GM21447 (cell line): ENCODE results near the gene GGN.
A peak's percentile ranks its signal among the peaks of the same experiment; 100 is the strongest.
"Not testable (repeated sequence)": the region's sequence is repeated elsewhere in the genome, so short reads cannot be mapped to it uniquely, and the experiment has no call there.

Source experiments
- ATAC-seq: cut with Tn5 transposase; IDR thresholded peaks from one replicate; pipeline ENCODE4 v1.9.1; 2021; ENCODE audit not compliant: unreplicated experiment

GGN gene

GRCh38 chr19:38412491-38412890 lies 24.7 kb upstream of the GGN start:
- no peak for ATAC-seq

GRCh38 chr19:38411898-38412297 lies 24.1 kb upstream of the GGN start:
- not testable (repeated sequence) for ATAC-seq

- no peak for ATAC-seq
Observed at GRCh38 chr19:38411041-38411712, 23.3 kb upstream of the GGN start.

GRCh38 chr19:38410407-38410806 lies 22.6 kb upstream of the GGN start:
- not testable (repeated sequence) for ATAC-seq

GRCh38 chr19:38409631-38410133 lies 21.8 kb upstream of the GGN start:
- no peak for ATAC-seq

GRCh38 chr19:38405276-38405675 lies 17.4 kb upstream of the GGN start:
- ATAC-seq, result no peak

GRCh38 chr19:38404858-38405257 lies 17.0 kb upstream of the GGN start:
- no peak for ATAC-seq

- peak; percentile 86 for ATAC-seq
Observed at GRCh38 chr19:38402967-38403674, 15.3 kb upstream of the GGN start, which contains the start of gene FAM98C. FAM98C (plus strand) TSS chr19:38403093; CDS start chr19:38403154, 61 bp downstream.

GRCh38 chr19:38402623-38402966 lies 14.8 kb upstream of the GGN start:
- no peak for ATAC-seq

- ATAC-seq, result no peak
Observed at GRCh38 chr19:38401148-38401547, 13.3 kb upstream of the GGN start.

- no peak for ATAC-seq
Observed at GRCh38 chr19:38400361-38400760, 12.5 kb upstream of the GGN start.

GRCh38 chr19:38399537-38399936 lies 11.7 kb upstream of the GGN start:
- no peak for ATAC-seq

- ATAC-seq, result no peak
Observed at GRCh38 chr19:38399081-38399480, 11.2 kb upstream of the GGN start.

- no peak for ATAC-seq
Observed at GRCh38 chr19:38395381-38396114, 7.7 kb upstream of the GGN start.

GRCh38 chr19:38394488-38394887 lies 6.7 kb upstream of the GGN start:
- ATAC-seq, result no peak

- ATAC-seq, result no peak
Observed at GRCh38 chr19:38392707-38393308, 5.0 kb upstream of the GGN start.

- no peak for ATAC-seq
Observed at GRCh38 chr19:38391911-38392464, 4.2 kb upstream of the GGN start.

- no peak for ATAC-seq
Observed at GRCh38 chr19:38389957-38390924, 2.4 kb upstream of the GGN start.

GRCh38 chr19:38389101-38389925 lies 1.5 kb upstream of the GGN start:
- ATAC-seq, result no peak
